GM19438 (cell line): Measurements from ENCODE around the gene PLPPR3.
"Not testable (repeated sequence)": the region's sequence is repeated elsewhere in the genome, so short reads cannot be mapped to it uniquely, and the experiment has no call there.

Experiments
- ATAC-seq: cut with Tn5 transposase; IDR thresholded peaks from one replicate; pipeline ENCODE4 v1.9.1; 2021; ENCODE audit warnings: low read depth; ENCODE audit not compliant: unreplicated experiment

Gene PLPPR3

GRCh38 chr19:829129-829758 is 7.5 kb upstream of the PLPPR3 start:
- ATAC-seq = no peak

GRCh38 chr19:827710-828321 is 6.1 kb upstream of the PLPPR3 start, which contains the start of gene AZU1:
Gene AZU1, plus strand, starts transcription at chr19:827837. Its CDS starts 10 bp downstream, at chr19:827847.
- ATAC-seq = no peak

- ATAC-seq = no peak
Measured at GRCh38 chr19:827314-827709, 5.6 kb upstream of the PLPPR3 start.

GRCh38 chr19:825897-826644 is 4.3 kb upstream of the PLPPR3 start:
- ATAC-seq = no peak

GRCh38 chr19:824885-825284 is 3.1 kb upstream of the PLPPR3 start:
- ATAC-seq = no peak

- ATAC-seq = no peak
Measured at GRCh38 chr19:823565-824121, 1.9 kb upstream of the PLPPR3 start.

GRCh38 chr19:821231-821824 is 427 bp downstream of the PLPPR3 start:
- no peak for ATAC-seq

- ATAC-seq = not testable (repeated sequence)
Measured at GRCh38 chr19:820212-820611, 1.5 kb downstream of the PLPPR3 start.

GRCh38 chr19:816500-816857 is 5.3 kb downstream of the PLPPR3 start:
- ATAC-seq = no peak

- no peak for ATAC-seq
Measured at GRCh38 chr19:815775-816499, 5.8 kb downstream of the PLPPR3 start.

- ATAC-seq = no peak
Measured at GRCh38 chr19:815079-815774, 6.5 kb downstream of the PLPPR3 start.

GRCh38 chr19:814152-815078 is 7.3 kb downstream of the PLPPR3 start:
- no peak for ATAC-seq

GRCh38 chr19:813219-814151 is 8.3 kb downstream of the PLPPR3 start:
- no peak for ATAC-seq

- ATAC-seq = no peak
Measured at GRCh38 chr19:812747-813218, 9.0 kb downstream of the PLPPR3 start.

GRCh38 chr19:812049-812746 is 9.6 kb downstream of the PLPPR3 start:
- no peak for ATAC-seq

GRCh38 chr19:811506-812048 is 10.2 kb downstream of the PLPPR3 start:
- ATAC-seq = no peak
